Non-pigmented ciliary epithelial cell (primary cell): ENCODE data around the gene MSH5.

Source experiments
- DNase-seq: peaks from one replicate; pipeline ENCODE4 v3.0.0-alpha.2; 2010; ENCODE audit warnings: low read depth

Gene MSH5

DNA sequence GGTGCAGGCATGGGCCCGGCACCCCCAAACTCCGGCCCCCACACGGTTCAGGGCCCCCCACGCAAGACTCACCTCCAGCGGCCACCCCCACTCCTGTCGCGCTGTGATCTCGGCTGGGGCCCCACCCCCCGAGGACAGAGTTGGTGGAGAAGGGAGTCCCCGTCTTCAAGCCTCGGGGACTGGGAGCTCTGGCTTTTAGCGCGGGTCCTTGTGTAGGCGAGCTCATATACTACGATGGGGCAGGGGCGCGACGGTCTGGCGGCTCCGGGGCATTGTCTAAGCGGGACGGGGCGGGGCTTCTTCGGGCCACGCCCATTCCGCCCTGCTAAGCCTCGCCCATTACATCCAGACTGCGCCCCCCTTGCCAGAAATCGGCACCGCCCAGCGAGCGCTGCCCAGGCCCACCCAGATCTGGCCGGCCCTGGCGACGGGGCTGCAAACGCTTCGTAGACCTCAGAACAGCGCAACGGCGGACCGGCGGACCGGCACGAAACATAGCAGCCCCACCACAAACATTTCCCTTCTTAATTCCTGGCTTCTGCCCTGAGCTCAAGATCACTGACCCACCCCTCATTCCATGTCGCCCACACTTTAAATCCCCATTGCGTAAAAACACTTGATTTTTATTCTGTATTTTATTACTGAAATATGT lies 9.7 kb upstream of the MSH5 start:
- DNase-seq, result no peak

DNA sequence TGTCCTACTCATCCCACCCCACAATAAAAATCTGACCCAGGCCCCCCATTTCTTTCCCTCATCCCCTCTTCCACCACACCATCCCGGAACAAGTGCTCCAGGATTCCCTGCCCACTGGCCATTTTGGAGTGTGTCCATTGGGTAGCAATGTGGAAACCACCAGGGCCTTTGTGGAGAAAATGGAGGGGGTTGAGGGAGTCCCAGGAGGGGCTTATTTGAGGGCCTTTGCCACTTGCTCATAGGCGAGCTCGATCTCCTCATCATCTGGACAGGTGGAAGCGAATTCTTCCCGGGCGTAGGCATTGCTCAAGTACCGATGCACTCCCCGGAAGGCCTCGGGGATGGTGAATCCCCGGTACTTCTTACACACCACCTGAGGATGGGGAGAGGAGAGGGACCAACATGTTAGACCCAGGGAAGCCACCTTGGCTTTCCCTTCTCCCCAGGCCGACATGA lies 9.1 kb upstream of the MSH5 start:
- DNase-seq, result no peak

DNA sequence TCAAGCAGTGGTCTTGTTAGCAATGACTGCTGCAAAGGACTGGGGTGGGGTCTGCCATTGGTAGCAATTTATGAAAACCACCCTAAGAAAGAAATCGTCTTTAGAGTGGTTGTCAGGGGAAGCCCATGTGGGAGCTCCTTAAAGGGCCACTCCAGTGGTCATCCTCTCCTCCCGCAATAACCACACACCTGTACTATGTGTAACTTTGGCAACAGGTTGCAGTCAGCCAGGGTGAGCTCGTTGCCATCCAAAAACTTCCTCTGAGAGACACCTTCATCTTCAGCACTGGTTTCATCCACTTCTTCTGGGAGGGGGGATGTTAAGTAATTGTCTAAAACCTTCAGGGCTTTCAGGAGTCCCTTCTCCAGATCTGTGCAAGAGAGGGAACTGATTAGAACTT lies 7.8 kb upstream of the MSH5 start:
- no peak for DNase-seq

DNA sequence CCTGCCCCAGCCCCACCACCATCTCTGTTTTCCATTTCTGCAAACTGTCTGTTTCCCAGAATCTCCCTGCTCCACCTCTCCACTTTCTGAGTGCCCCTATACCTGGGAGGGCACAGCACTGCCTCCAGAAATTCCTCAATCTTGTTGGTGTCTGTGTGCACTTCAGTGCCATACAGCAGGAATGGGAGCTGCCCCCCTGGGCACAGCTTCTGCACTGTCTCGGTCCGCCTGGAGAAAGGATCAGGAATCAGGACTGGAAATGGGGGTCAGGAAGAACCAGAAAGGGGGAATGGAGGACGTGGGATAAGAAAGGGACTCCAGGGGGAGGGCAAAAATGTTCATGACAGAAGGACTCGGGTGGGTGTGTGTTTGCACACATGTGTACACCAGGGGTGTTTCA lies 6.1 kb upstream of the MSH5 start:
- no peak for DNase-seq

DNA sequence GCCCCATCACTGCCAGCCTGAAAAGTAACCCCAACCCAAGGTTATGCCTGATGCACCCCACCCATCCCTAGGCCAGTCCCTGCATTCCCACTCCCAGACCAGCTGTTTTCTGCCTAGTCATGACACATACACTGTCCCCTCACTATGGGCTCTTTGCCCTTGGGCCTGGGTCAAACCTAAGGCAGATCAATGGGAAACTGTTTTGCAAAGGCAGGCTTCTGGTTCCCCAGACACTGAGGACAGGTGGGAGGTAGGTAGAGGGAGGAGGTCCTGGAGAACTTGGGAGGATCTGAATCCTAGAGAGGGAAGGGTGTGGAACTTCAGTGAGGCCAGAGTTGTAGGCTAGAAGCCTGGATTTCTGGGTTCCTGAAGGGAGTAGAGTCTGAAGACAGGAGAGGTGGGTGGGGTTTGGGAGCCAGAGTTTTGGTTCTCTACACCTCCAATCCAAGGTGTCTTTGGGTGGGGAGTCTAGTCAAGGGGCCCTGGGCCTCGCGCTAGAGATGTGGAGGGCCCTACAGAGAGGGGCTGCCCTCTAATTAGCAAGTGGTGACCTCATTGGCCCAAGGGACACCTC lies 5.5 kb upstream of the MSH5 start:
- no peak for DNase-seq

DNA sequence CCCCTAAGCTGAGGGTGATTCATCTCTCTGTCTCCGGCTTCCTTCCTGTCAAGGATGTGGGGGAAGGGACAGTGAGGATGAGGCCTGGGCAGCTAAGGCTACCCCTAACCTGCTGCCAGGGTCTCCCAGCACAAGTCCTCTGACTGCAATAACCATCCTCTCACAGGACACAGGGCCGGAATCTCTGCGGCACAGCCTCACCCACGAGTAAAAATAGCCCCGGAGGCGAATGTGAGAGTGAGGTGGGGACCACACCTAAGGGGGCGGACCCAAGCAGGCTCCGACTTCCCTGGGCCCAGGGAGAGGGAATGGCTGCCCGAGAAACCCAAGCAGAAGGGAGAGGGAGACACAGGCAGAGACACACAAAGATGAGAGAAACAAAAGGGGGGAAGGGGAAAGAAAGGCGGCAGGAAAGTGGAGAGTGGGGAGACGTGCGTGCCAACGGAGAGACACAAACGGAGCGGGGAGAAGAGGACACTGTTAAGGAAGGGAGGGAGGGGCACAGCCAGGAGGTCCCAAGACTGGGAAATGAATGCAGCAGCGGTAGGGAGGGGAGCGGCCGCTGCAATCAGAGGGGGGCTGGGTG lies 4.9 kb upstream of the MSH5 start:
- no peak for DNase-seq

DNA sequence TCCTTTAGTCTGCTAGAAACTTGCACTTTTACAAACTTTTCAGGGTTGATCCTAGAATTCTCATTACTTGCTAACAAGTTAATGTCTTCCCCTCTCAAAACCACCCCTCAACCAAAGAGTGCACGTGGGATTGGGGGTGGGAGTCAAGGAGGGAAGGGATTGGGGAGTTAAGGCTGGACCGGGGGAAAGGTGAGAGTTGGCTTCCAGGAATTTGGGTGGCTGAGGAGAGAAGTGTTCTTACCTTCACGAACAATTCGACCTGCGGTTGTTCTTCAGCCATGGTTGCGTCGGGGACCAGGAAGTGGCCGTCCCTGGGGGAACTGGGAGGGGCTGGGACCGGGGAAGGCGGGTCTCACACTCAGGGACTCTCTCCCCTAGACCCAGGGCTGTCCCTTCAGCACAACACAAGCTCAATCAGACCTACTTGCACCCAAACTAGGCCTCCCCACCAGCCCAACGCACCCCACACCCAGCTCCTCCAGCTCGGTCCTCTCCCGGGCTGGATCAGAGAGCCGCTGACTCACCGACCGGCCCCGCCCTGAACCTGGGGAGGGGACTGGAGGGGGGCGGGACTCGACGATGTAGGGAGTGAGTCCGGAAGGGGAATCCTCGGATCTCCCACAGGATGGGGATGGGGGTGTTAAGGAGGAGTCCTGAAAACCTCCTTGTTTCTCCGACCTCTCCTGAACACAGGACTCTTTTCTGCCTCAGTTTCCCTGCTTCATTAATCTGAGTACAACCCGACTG lies 3.6 kb upstream of the MSH5 start, which contains the start of gene CLIC1:
CLIC1 (minus strand) TSS at position 510 of the 747 bp plus-strand sequence; CDS start at position 280, 230 bp downstream.
- DNase-seq, result peak; percentile 44

DNA sequence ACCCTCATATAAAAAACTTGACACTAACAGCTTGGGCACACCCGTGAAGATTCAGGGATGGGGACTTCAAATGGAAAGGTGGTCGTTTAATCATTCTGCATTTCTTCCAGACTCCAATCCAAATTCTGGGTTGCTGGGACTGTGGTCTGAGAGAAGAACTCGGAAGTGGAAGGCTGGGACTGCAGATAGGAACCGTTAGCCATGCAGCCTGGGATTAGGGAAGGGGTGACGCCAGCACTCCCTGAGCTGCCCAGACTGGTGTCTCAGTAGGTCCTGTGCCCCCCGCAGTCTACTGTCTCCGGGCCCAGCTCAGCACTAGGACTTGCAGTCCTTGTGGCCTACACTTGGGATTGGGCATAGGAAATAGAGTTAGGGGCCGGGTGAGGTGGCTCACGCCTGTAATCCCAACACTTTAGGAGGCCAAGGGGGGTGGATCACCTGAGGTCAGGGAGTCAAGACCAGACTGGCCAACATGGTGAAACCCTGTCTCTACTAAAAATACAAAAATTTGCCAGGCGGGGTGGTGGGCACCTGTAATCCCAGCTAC lies 3.0 kb upstream of the MSH5 start:
- DNase-seq, result no peak

DNA sequence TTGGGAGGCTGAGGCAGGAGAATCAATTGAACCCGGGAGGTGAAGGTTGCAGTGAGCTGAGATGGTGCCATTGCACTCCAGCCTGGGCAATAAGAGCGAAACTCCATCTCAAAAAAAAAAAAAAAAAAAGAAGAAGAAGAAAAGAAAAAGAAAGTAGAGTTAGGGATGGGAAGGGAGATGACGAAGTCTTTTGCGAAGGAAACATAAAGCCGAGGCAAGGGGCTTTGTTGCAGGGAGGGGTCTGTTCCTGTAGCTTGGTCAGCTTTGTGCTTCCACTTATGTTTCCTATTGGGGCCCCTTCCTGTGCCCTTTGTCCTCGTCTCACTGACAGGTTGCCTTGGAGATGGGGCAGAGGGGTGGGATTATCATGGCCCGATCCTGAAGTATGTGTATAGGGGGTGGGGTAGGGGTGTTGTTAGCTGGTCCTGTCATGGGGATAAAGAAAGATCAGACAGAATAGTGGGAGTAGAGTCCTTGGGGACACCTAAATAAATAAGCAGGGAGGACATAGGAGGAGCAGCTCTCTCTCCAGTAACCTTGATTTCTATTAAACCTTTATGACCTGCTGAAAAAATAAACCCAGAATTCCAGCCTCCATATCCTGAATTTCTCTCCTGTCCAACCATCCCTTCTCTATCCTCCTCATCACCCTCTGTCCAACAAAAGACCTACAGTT lies 2.4 kb upstream of the MSH5 start:
- no peak for DNase-seq

DNA sequence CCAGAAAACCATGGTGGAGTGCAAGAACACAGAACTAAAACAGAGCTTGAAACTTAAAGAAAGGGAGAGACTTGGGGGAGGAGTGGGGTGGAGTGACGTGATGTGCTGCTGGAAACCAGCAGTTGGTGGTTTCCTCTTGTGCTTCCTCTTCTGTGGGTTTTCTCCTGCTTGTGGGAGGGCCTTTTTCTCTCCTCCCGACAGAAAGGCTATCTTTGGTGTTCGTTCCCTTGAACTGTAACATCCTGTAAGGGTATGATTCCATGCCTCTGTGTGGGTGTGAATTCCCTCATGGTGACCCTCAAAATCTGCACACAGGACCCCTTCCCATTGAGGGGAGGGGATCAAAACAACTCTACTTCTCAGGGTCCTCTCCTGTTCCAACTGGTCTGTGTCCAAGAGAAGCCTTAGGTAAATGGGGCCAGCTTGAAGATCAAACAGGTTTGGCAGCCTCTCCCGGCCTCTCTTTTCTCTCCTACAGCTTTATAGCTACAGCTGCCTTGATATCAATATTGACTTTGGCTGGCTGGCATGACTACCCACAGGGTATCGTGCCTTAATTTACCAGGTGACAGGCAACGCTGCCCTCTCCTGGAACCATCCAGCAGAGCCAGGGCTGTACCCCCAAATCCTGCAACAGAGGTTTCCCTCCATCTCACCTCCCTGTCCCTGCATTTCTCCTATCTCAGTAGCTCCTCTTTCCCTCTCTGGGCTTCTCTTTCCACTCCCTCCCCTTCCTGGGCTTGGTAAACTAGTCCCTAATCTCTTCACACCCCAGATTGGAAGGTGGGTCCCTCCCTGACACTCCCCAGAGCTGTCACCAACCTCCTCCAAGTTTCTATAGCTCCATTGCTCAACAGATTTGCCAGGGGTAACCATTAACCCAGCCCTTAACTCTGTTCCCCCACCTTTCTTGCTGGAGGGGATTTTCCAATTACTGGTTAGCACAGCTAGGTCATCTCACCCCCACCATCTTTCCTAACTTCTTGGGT lies 1.5 kb upstream of the MSH5 start:
- DNase-seq, result peak; percentile 68

DNA sequence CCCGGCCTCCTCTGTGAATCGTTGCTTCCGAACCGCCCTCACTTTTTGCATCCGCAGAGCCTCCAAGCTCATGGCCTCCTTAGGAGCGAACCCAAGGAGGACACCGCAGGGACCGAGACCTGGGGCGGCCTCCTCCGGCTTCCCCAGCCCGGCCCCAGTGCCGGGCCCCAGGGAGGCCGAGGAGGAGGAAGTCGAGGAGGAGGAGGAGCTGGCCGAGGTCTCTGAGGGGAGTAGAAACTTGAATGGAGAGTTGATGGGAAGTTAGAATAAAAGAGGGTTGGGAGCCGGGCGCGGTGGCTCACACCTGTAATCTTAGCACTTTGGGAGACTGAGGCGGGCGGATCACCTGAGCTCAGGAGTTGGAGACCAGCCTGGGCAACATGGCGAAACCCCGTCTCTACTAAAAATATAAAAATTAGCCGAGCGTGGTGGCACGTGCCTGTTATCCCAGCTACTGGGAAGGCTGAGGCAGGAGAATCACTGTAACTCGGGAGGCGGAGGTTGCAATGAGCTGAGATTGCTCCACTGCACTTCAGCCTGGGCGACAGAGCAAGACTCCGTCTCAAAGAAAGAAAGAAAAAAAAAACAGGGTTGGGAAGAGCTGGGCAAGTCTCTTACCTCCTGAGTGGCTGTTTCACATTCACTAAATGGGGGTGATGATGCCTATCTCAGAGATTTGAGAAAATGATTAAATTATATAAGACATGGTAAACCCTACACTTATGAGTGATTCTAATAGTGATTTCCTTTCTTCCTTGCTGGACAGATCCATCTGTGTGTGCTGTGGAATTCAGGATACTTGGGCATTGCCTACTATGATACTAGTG lies 805 bp downstream of the MSH5 start:
- no peak for DNase-seq

DNA sequence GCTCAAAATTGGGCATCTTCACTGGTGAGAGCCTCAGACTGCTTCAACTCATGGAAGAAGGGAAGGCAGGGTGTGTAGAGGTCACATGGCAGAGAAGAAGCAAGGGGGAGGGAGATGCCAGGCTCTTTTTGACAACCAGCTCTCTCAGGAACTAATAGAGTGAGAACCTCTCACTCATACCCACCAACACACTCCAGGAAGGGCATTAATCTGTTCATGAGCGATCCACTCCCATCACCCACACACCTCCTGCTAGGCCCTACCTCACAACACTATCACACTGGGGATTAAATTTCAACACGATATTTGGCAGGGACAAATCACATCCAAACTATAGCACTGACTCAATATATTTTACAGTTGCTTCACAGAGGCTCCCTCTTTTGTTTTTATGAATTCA lies 2.0 kb downstream of the MSH5 start:
- no peak for DNase-seq

DNA sequence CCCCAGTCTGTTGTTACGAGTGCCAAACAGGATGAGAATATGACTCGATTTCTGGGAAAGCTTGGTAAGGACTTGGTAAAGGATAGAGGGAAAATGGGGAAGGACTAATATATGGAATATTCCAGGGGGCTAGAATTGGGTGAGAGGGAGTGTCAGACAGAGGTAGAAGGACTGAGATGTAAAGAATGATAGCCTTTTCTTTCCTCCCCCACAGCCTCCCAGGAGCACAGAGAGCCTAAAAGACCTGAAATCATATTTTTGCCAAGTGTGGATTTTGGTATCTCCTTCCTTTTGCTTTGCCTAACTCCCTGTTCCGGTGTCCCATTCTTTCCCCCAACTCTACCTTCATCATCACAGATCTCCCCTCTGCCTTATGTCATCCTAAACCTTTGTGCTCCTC lies 3.1 kb downstream of the MSH5 start:
- no peak for DNase-seq

DNA sequence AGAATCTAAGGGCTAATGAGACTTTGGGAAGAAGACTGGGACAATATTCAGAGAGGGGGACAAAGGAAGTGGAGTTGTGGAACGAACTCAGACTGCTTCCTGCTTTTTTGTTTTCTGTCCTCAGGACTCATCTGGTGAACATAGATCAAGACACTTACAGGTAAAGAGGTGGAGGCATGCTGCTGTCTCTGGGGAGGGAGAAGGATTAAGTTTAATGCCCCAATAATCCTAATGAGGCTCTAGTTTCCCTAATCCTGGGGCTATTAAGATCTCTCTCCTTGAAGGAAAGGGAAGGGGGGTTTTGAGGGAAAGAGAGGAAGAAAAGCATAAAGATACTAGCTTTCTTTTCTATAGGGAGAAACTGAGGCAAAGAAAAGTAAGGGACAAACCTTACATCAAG lies 4.6 kb downstream of the MSH5 start:
- DNase-seq, result no peak

DNA sequence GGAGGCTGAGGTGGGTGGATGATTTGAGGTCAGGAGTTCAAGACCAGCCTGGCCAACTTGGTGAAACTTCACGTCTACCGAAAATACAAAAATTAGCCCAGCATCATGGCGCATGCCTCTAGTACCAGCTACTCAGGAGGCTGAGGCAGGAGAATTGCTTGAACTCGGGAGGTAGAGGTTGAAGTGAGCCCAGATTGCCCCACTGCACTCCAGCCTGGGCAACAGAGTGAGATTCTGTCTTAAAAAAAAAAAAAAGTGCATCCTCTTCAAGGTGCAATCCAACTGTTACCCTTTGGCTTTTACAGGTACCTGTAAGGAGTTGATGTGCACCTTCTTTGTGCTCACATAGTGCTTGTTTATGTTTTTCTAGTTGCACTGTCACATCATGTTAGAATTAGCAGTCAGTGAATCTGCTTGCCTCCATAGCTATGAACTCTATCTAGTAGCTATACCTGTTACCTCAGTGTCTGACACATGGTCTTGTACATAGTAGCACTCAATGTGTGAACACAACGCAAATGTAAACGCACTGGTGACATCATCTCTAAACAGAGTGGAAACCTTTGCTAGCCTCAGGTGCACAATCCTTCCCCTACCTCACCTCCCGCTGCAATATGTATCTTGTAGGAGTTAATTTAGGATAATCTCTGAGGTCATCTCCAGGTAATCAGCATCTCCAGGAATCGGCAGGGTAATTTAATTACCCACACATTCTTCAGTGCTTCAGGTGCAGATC lies 9.7 kb downstream of the MSH5 start:
- no peak for DNase-seq

DNA sequence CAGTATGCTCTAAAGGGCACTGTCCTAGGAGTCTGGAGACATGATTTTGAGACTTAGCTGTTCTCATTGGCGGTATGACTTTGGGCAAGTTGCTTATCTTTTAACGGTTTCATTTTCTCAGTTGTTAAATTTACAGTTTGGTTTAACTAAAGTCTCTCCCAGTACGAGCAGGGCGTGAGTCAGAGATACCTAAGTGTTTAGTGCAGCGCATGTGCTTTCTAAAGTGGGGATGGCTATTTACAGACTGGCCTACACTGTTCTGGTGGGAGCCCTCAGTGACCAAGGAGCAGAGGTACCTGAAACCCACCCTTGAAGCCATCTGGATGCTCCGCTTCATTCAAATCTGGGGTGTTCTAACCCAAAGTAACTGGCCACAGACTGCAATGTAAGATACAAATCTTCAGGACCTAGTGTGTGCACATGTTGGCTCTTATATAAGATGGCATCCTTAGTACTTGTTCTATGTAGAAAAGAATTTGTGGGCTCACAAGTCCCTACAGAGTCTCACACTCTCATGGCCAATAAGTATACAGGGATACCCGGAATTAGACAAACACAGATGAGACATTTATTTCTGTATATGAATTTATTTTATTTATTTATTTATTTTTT lies 10.7 kb downstream of the MSH5 start:
- no peak for DNase-seq

DNA sequence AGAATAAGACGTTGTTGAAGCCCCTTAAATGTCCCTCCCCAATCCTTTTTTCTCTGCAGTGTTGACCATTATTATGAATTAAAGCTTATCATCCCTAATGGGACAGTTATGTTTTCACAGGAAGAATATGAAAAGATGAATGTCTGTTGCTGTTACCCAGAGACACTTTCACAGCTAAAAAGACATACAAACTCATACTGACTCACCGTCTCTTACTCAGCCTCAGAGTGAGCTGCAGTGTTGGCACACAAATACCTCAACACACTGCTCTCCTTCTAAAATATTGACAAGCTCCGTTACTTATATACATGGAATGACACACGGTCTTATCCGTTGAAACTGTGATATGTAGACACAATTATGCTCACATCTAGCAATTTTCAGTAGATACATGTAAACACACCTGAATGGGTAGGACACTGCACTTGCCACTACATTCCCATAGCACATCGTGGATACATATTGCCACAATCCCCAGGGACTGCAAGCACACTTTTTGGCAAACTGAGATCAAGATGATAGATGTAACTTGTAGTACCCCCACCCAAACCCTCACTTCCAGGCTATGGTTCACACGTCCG lies 13.0 kb downstream of the MSH5 start:
- peak; percentile 67 for DNase-seq

DNA sequence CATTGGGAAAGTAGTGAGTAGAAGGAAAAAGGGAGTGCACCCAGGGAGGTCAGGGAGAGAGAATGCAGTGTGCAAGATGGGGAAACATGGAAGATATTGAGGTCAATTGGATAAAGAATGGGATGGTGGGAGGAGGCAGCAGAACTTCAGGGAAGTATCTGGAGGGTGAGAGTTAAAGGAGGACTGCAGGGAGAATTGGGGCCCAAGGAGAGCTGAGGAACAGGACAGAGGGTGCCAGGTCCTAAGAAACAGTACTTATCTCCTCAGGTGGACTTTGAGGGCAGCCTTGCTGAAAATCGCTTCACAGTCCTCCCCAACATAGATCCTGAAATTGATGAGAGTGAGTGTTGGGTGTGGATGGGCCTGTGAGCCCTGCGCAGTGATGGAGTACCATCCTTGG lies 18.5 kb downstream of the MSH5 start:
- no peak for DNase-seq
